Caco-2 (cell line): ENCODE data around the gene TLR1. TPM values are rescaled to one million over a fixed set of nuclear protein-coding genes. Genes with fewer than 3 reads are reported as not detected.

ENCODE experiments used
- BruUV-seq: library from RNA; stranded (reverse); fragments of 400-500 nt; replicated peaks from 2 replicates; lab custom pipeline; 2021; lab: Mats Ljungman, UMichigan
- CTCF ChIA-PET: fragments of 300-600 bp; sonication (Branson Sonifier 250); formaldehyde crosslinking; loops from one replicate; lab custom pipeline; 2022; ENCODE audit warnings: antibody characterized with exemption; lab: Charles Lee
- POLR2A ChIA-PET: fragments of 300-600 bp; sonication (Branson Sonifier 250); formaldehyde crosslinking; loops from one replicate; lab custom pipeline; 2022; ENCODE audit warnings: antibody characterized with exemption; lab: Charles Lee
- DNase-seq, 2 experiments: peaks; one replicate each; pipeline versions ENCODE4 v3.0.0 to v3.0.0-alpha.2; 2020 to 2022
- H3K27me3 ChIP-seq: replicated peaks from 2 replicates; pipeline ENCODE4 v1.6.0; 2011; ENCODE audit warnings: low read length; ENCODE audit not compliant: control insufficient read depth, insufficient read depth
- H3K36me3 ChIP-seq: 2 replicates; pipeline ENCODE4 v1.5.1; 2011; ENCODE audit warnings: low read length; ENCODE audit not compliant: control insufficient read depth, insufficient read depth
- H3K4me1 ChIP-seq: fragments of 250-450 bp; sonication (Bioruptor Pico); 2 replicates; pipeline ENCODE4 v1.5.1; 2020; ENCODE audit warnings: mild to moderate bottlenecking
- H3K4me3 ChIP-seq: 2 replicates; pipeline ENCODE4 v1.5.1; 2011; ENCODE audit warnings: low read depth, mild to moderate bottlenecking, control low read depth, low read length
- H3K9me3 ChIP-seq: fragments of 250-450 bp; sonication (Bioruptor Pico); 2 replicates; pipeline ENCODE4 v1.5.1; 2020; ENCODE audit warnings: mild to moderate bottlenecking, moderate library complexity
- H3K27ac Mint-ChIP-seq: one replicate; pipeline ENCODE4 v1.8.0; 2022; ENCODE audit warnings: mixed read lengths; ENCODE audit not compliant: unreplicated experiment
- H3K27me3 Mint-ChIP-seq: one replicate; pipeline ENCODE4 v1.8.0; 2022; ENCODE audit warnings: mixed read lengths; ENCODE audit not compliant: insufficient read depth, unreplicated experiment
- H3K36me3 Mint-ChIP-seq: one replicate; pipeline ENCODE4 v1.8.0; 2022; ENCODE audit warnings: mild to moderate bottlenecking, mixed read lengths; ENCODE audit not compliant: insufficient read depth, unreplicated experiment
- H3K4me1 Mint-ChIP-seq: one replicate; pipeline ENCODE4 v1.8.0; 2022; ENCODE audit warnings: low read depth, mixed read lengths; ENCODE audit not compliant: unreplicated experiment
- H3K4me3 Mint-ChIP-seq: one replicate; pipeline ENCODE4 v1.8.0; 2022; ENCODE audit warnings: mild to moderate bottlenecking, moderate library complexity, mixed read lengths; ENCODE audit not compliant: unreplicated experiment
- H3K9me3 Mint-ChIP-seq: one replicate; pipeline ENCODE4 v1.8.0; 2022; ENCODE audit warnings: mixed read lengths; ENCODE audit not compliant: unreplicated experiment
- CTCF ChIP-seq, 2 experiments: fragments of 200-600 bp in 1 of 2; IDR thresholded peaks; 1 replicate in 1 of 2; 2 replicates in 1 of 2; pipeline versions ENCODE4 v1.5.1 to v1.8.0; 2011 to 2022; ENCODE audit warnings: antibody characterized with exemption in 1 of 2, control low read depth in 1 of 2, inconsistent platforms in 1 of 2, low read depth in 1 of 2, low read length in 1 of 2, mild to moderate bottlenecking in 1 of 2, moderate library complexity in 1 of 2; ENCODE audit not compliant: insufficient read depth in 1 of 2, severe bottlenecking in 1 of 2, unreplicated experiment in 1 of 2
- intact Hi-C: fragments of 100-400 bp; cut with micrococcal nuclease; formaldehyde crosslinking; loops from one replicate; pipeline ENCODE4 v1.10.0; 2022; ENCODE audit not compliant: unreplicated experiment
- total RNA-seq: library from RNA; stranded (reverse); gene quantifications from 2 replicates; pipeline ENCODE4 v1.2.3, GENCODE V29; 2022

The TLR1 gene
- total RNA-seq, 1 experiment from 2014 or later, result not detected

GRCh38 chr4:38837849-38838248 is 33.3 kb upstream of the TLR1 start:
- H3K9me3 Mint-ChIP-seq, result peaks cover 10% of the 10 kb centered on the region
- no peak for TF ChIP-seq CTCF (IDR thresholded peaks at IDR 0.05; ENCODE audit: insufficient read depth in 1 of 2, low read depth in 1 of 2, low read length in 1 of 2, severe bottlenecking in 1 of 2, unreplicated experiment in 1 of 2)
- no TSS peak for BruUV-seq
- H3K27me3 ChIP-seq, result no peaks in the 10 kb centered on the region
- peaks cover 10% of the 10 kb centered on the region for H3K27me3 Mint-ChIP-seq
- no peak overlapping the region for H3K4me3 ChIP-seq
- no peak overlapping the region for H3K4me3 Mint-ChIP-seq
- intact Hi-C loops, result no loop called here
- no peak overlapping the region for H3K27ac Mint-ChIP-seq
- no peaks in the 10 kb centered on the region for H3K36me3 Mint-ChIP-seq
- DNase-seq, result no peak
- no peaks in the 10 kb centered on the region for H3K4me1 Mint-ChIP-seq
- no peaks in the 10 kb centered on the region for H3K4me1 ChIP-seq
- no peaks in the 10 kb centered on the region for H3K36me3 ChIP-seq
- ChIA-PET POLR2A (no interaction called here), CTCF (no interaction called here)
- H3K9me3 ChIP-seq, result 0 out of 2 replicates have a peak, but pooled peaks cover 3% of the 10 kb centered on the region

- DNase-seq, result no peak
- peaks cover 10% of the 10 kb centered on the region for H3K27me3 Mint-ChIP-seq
- Histone ChIP-seq H3K4me1 (no peaks in the 10 kb centered on the region), H3K27me3 (no peaks in the 10 kb centered on the region), H3K4me3 (no peak overlapping the region), H3K9me3 (0 out of 2 replicates have a peak, but pooled peaks cover 3% of the 10 kb centered on the region), H3K36me3 (no peaks in the 10 kb centered on the region)
- POLR2A ChIA-PET, result no interaction called here
- TF ChIP-seq CTCF (IDR thresholded peaks at IDR 0.05; ENCODE audit: insufficient read depth in 1 of 2, low read depth in 1 of 2, low read length in 1 of 2, severe bottlenecking in 1 of 2, unreplicated experiment in 1 of 2), result no peak
- no peak overlapping the region for H3K27ac Mint-ChIP-seq
- CTCF ChIA-PET, result no interaction called here
- BruUV-seq, result no TSS peak
- no peak overlapping the region for H3K4me3 Mint-ChIP-seq
- H3K36me3 Mint-ChIP-seq, result no peaks in the 10 kb centered on the region
- H3K4me1 Mint-ChIP-seq, result no peaks in the 10 kb centered on the region
- H3K9me3 Mint-ChIP-seq, result peaks cover 10% of the 10 kb centered on the region
- intact Hi-C loops, result no loop called here
Measured at GRCh38 chr4:38837334-38837733, 32.7 kb upstream of the TLR1 start.

GRCh38 chr4:38834570-38834969 is 30.0 kb upstream of the TLR1 start:
- CTCF ChIA-PET, result no interaction called here
- no peak overlapping the region for H3K4me3 Mint-ChIP-seq
- peaks cover 8% of the 10 kb centered on the region for H3K27me3 Mint-ChIP-seq
- intact Hi-C loops, result no loop called here
- BruUV-seq, result no TSS peak
- POLR2A ChIA-PET, result no interaction called here
- DNase-seq, result no peak
- Histone ChIP-seq H3K4me3 (no peak overlapping the region), H3K4me1 (no peaks in the 10 kb centered on the region), H3K9me3 (0 out of 2 replicates have a peak, but pooled peaks cover 3% of the 10 kb centered on the region), H3K27me3 (no peaks in the 10 kb centered on the region), H3K36me3 (no peaks in the 10 kb centered on the region)
- no peaks in the 10 kb centered on the region for H3K4me1 Mint-ChIP-seq
- H3K27ac Mint-ChIP-seq, result no peak overlapping the region
- H3K36me3 Mint-ChIP-seq, result no peaks in the 10 kb centered on the region
- no peak for TF ChIP-seq CTCF (IDR thresholded peaks at IDR 0.05; ENCODE audit: insufficient read depth in 1 of 2, low read depth in 1 of 2, low read length in 1 of 2, severe bottlenecking in 1 of 2, unreplicated experiment in 1 of 2)
- H3K9me3 Mint-ChIP-seq, result peaks cover 10% of the 10 kb centered on the region
